ENCODE measurements around the gene PRRG4. TPM values are rescaled to one million over a fixed set of nuclear protein-coding genes. Genes with fewer than 3 reads are reported as not detected.
"Not testable (repeated sequence)": the region's sequence is repeated elsewhere in the genome, so short reads cannot be mapped to it uniquely, and the experiment has no call there.

PRRG4 gene
- total RNA-seq, 3 donors from 2014 or later = 8.6 to 18.9 (median 15.1) TPM

- no peak overlapping the region for H3K4me3 ChIP-seq
- H3K9me3 ChIP-seq = no peaks in the 10 kb centered on the region
- no peak for TF ChIP-seq CTCF (IDR thresholded peaks at IDR 0.05)
- DNase-seq (no peak), ATAC-seq (no peak)
- intact Hi-C loops (cut with DNase I, micrococcal nuclease) = no loop called here
- no peaks in the 10 kb centered on the region for H3K36me3 ChIP-seq (ENCODE audit: low read depth)
- no peaks in the 10 kb centered on the region for H3K4me1 ChIP-seq (ENCODE audit: low read depth)
Measured at GRCh38 chr11:32821917-32822560, 7.7 kb upstream of the PRRG4 start.

- ATAC-seq; H3K9me3 ChIP-seq; DNase-seq; H3K4me1 ChIP-seq (ENCODE audit: low read depth); H3K4me3 ChIP-seq; H3K36me3 ChIP-seq (ENCODE audit: low read depth); intact Hi-C loops (cut with DNase I, micrococcal nuclease): not testable (repeated sequence)
Measured at GRCh38 chr11:32823617-32824016, 6.1 kb upstream of the PRRG4 start.

GRCh38 chr11:32826113-32826512 is 3.6 kb upstream of the PRRG4 start:
- no peak for DNase-seq
- intact Hi-C loops (cut with DNase I, micrococcal nuclease) = no loop called here
- no peak for TF ChIP-seq CTCF (IDR thresholded peaks at IDR 0.05)
- H3K36me3 ChIP-seq (ENCODE audit: low read depth) = no peaks in the 10 kb centered on the region
- no peaks in the 10 kb centered on the region for H3K4me1 ChIP-seq (ENCODE audit: low read depth)
- no peak for ATAC-seq
- H3K9me3 ChIP-seq = no peaks in the 10 kb centered on the region
- no peak overlapping the region for H3K4me3 ChIP-seq

GRCh38 chr11:32827276-32827675 is 2.5 kb upstream of the PRRG4 start:
- intact Hi-C loops (cut with DNase I, micrococcal nuclease) = no loop called here
- no peak for ATAC-seq
- no peak for DNase-seq

GRCh38 chr11:32829157-32829679 is 509 bp upstream of the PRRG4 start:
- intact Hi-C loops (cut with DNase I, micrococcal nuclease) = no loop called here
- no peaks in the 10 kb centered on the region for H3K9me3 ChIP-seq
- no peak for TF ChIP-seq CTCF (IDR thresholded peaks at IDR 0.05)
- no peak for ATAC-seq
- peak overlapping the region; percentile 71 for H3K4me3 ChIP-seq
- H3K36me3 ChIP-seq (ENCODE audit: low read depth) = no peaks in the 10 kb centered on the region
- DNase-seq = no peak
- H3K4me1 ChIP-seq (ENCODE audit: low read depth) = no peaks in the 10 kb centered on the region

More at GRCh38 chr11:32827276-32827675, 2.5 kb upstream of the PRRG4 start:
- Histone ChIP-seq H3K9me3 (no peaks in the 10 kb centered on the region), H3K36me3 (ENCODE audit: low read depth) (no peaks in the 10 kb centered on the region), H3K4me1 (ENCODE audit: low read depth) (no peaks in the 10 kb centered on the region), H3K4me3 (no peak overlapping the region)
- TF ChIP-seq CTCF (IDR thresholded peaks at IDR 0.05) = no peak

- no peak for TF ChIP-seq CTCF (IDR thresholded peaks at IDR 0.05)
- Histone ChIP-seq H3K4me3 (no peak overlapping the region), H3K9me3 (no peaks in the 10 kb centered on the region), H3K4me1 (ENCODE audit: low read depth) (no peaks in the 10 kb centered on the region), H3K36me3 (ENCODE audit: low read depth) (no peaks in the 10 kb centered on the region)
- ATAC-seq (peak; percentile 75), DNase-seq (peak in 1 of 3 donors; percentile 83)
- intact Hi-C loops (cut with DNase I, micrococcal nuclease) = no loop called here
Measured at GRCh38 chr11:32830413-32830738, 649 bp downstream of the PRRG4 start.

All from mucosa of descending colon (tissue), 3 donors.